GM12878 (cell line): Measurements from ENCODE around the gene ZNF629. TPM values are rescaled to one million over a fixed set of nuclear protein-coding genes. Genes with fewer than 3 reads are reported as not detected.

Experiments used
- CEBPB ChIP-seq, 2 experiments: fragments of 150-350 bp in 1 of 2; IDR thresholded peaks; 2 replicates each; pipeline ENCODE4 v1.6.1; 2012 to 2014; ENCODE audit warnings: low read depth in 2 of 2, low read length in 2 of 2, borderline replicate concordance in 1 of 2, inconsistent platforms in 1 of 2
- E2F4 ChIP-seq: IDR thresholded peaks from 2 replicates; pipeline ENCODE4 v1.6.1; 2012; ENCODE audit warnings: low read depth, low read length, improper control_type of control experiment
- EZH2 ChIP-seq: IDR thresholded peaks from 2 replicates; pipeline ENCODE4 v1.6.1; 2012; ENCODE audit warnings: low read depth, mild to moderate bottlenecking, control low read depth, inconsistent platforms, low read length, borderline replicate concordance; ENCODE audit not compliant: control insufficient read depth
- IKZF1 ChIP-seq: fragments of 450-650 bp; conservative IDR thresholded peaks from 2 replicates; pipeline ENCODE4 v1.6.1; 2017; ENCODE audit warnings: antibody characterized with exemption, mild to moderate bottlenecking
- JUNB ChIP-seq: IDR thresholded peaks from 2 replicates; pipeline ENCODE4 v1.6.1; 2016; ENCODE audit warnings: antibody characterized with exemption, mild to moderate bottlenecking
- LARP7 ChIP-seq: fragments of 450-650 bp; IDR thresholded peaks from 2 replicates; pipeline ENCODE4 v1.6.1; 2017; ENCODE audit warnings: mild to moderate bottlenecking
- NFIC ChIP-seq: IDR thresholded peaks from 2 replicates; pipeline ENCODE4 v1.6.1; 2012; ENCODE audit warnings: low read depth, mild to moderate bottlenecking, inconsistent platforms, low read length, moderate library complexity
- POLR2AphosphoS2 ChIP-seq: IDR thresholded peaks from 2 replicates; pipeline ENCODE4 v1.6.1; 2011; ENCODE audit warnings: low read depth, mild to moderate bottlenecking, low read length, improper control_type of control experiment, moderate library complexity
- TCF12 ChIP-seq: IDR thresholded peaks from 2 replicates; pipeline ENCODE4 v1.6.1; 2011; ENCODE audit warnings: low read depth, mild to moderate bottlenecking, low read length
- WRNIP1 ChIP-seq: IDR thresholded peaks from 2 replicates; pipeline ENCODE4 v1.6.1; 2011; ENCODE audit warnings: low read depth, low read length, improper control_type of control experiment, borderline replicate concordance
- ZNF207 ChIP-seq: fragments of 450-650 bp; IDR thresholded peaks from 2 replicates; pipeline ENCODE4 v1.6.1; 2014; ENCODE audit warnings: antibody characterized with exemption, mild to moderate bottlenecking, borderline replicate concordance
- polyA plus RNA-seq, 11 experiments: library from polyadenylated mRNA; depleted of rRNA in 4 of 11; unstranded in 6 of 11; stranded (reverse) in 5 of 11; fragments of >200 nt; fragmentation: Nextera tagmentation in 4 of 11; fragmentation: Illumina TruSeq in 1 of 11; extraction: Ambion mirVana in 4 of 11; extraction: Trizol in 1 of 11; gene quantifications; 1 replicate in 1 of 11; 2 replicates in 10 of 11; pipeline versions ENCODE4 v1.2.1 to v1.2.3, GENCODE V29; 2011 to 2016; ENCODE audit warnings: inconsistent platforms in 2 of 11, missing spikeins in 2 of 11, low read depth in 1 of 11
- total RNA-seq, 4 experiments: library from RNA; depleted of rRNA in 3 of 4; stranded (reverse); fragments of >200 nt in 3 of 4; fragmentation: Illumina TruSeq in 1 of 4; extraction: Trizol in 1 of 4; gene quantifications; 2 replicates each; pipeline versions ENCODE4 v1.2.1 to v1.2.3, GENCODE V29; 2013 to 2021
- TF ChIP-seq, protein P1 (sequence below): IDR thresholded peaks from 2 replicates; pipeline ENCODE4 v1.6.1; 2011; ENCODE audit warnings: borderline replicate concordance, low read depth, mild to moderate bottlenecking, moderate library complexity, mixed read lengths, low read length; ENCODE audit not compliant: insufficient read depth; ENCODE audit errors: extremely low read length

Gene ZNF629
- total and polyA plus RNA-seq, 10 of the 15 experiments (the other 5 are each of a cell fraction or from before 2014, with no cell fraction given), result 0.02 to 0.69 (median 0.40) TPM

GRCh38 chr16:30747799-30748633, 39.0 kb downstream of the ZNF629 start, which contains the start of gene PHKG2 (continued):
- peak; percentile 71 for TF ChIP-seq POLR2AphosphoS2
- no peak; the same call in 1 of the 2 replicates for TF ChIP-seq ZNF207
- 0 out of 2 replicates have a peak, but pooled peaks have one; percentile 8 for TF ChIP-seq TCF12
- TF ChIP-seq CEBPB (IDR thresholded peaks at IDR 0.05; ENCODE audit: borderline replicate concordance in 1 of 2, low read depth in 2 of 2, low read length in 2 of 2), result no peak
- TF ChIP-seq E2F4, result no peak
- no peak for TF ChIP-seq JUNB
- 0 out of 2 replicates have a peak, but pooled peaks have one; percentile 33 for TF ChIP-seq WRNIP1
- TF ChIP-seq EZH2, result no peak
- TF ChIP-seq, protein P1, sequence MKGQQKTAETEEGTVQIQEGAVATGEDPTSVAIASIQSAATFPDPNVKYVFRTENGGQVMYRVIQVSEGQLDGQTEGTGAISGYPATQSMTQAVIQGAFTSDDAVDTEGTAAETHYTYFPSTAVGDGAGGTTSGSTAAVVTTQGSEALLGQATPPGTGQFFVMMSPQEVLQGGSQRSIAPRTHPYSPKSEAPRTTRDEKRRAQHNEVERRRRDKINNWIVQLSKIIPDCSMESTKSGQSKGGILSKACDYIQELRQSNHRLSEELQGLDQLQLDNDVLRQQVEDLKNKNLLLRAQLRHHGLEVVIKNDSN, result peak; percentile 93
- no peak for TF ChIP-seq LARP7
- TF ChIP-seq IKZF1, result peak; percentile 83
- TF ChIP-seq NFIC, result no peak
- TF ChIP-seq, all 136 proteins: peak for 56
